Hippocampal formation (tissue), 2 donors: Measurements from ENCODE around the gene SLC37A4.
"Not testable (repeated sequence)": the region's sequence is repeated elsewhere in the genome, so short reads cannot be mapped to it uniquely, and the experiment has no call there.

ENCODE experiments used
- DNase-seq, 2 donors: peaks; one replicate each; lab custom pipeline; 2025; lab: John Stamatoyannopoulos, UW

SLC37A4 gene

DNA sequence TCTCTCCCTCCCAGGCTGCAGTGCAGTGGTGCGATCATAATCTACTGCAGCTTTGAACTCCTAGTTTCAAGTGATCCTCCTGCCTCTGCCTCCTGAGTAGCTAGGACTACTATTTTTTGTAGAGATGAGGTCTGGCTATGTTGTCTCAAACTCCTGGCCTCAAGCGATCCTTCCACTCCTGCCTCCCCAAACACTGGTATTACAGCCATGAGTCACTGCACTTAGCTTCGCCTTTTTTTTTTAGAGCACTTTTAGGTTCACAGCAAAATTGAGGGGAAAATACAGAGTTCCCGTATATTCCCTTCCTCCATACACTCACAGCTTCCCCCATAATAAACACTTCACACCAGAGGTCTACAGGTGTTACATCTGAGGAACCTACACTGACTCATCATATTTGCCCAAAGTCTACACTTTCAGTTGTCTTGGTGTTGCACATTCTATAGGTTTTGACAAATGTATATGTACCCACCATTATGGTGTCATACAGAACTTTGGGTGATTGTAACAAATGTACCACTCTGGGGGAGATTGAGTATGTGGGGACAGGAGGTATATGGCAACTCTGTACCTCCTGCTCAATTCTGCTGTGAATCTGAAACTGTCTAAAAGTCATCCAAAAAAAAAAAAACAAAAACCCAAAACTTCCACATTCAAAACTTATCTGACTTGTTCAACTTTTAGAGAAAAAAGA, 11.3 kb upstream of the SLC37A4 start:
- DNase-seq: no peak

DNA sequence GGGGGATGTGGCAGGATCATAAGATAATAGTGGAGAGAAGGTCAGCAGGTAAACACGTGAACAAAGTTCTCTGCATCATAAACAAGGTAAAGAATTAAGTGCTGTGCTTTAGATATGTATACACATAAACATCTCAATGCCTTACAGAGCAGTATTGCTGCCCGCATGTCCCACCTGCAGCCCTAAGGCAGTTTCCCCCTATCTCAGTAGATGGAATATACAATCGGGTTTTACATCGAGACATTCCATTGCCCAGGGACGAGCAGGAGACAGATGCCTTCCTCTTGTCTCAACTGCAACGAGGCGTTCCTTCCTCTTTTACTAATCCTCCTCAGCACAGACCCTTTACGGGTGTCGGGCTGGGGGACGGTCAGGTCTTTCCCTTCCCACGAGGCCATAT, 8.8 kb upstream of the SLC37A4 start:
- DNase-seq: not testable (repeated sequence)

DNA sequence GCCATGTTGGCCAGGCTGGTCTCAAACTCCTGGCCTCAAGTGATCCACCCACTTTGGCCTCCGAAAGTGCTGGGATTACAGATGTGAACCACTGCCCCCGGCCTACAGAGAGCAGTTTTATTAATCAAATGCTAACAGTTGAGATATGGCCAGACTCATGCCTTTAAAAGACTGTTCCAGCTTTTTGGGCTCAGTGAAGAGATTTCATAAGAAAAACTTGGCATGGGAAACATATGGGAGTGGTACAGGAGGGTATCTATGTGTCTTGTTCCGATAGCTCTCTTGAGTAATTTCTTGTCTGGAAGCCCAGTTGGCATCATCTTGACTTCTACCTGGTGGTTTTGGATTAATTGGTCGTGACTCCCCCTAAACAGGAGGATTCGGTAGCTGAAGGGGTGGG, 8.2 kb upstream of the SLC37A4 start:
- DNase-seq: no peak

DNA sequence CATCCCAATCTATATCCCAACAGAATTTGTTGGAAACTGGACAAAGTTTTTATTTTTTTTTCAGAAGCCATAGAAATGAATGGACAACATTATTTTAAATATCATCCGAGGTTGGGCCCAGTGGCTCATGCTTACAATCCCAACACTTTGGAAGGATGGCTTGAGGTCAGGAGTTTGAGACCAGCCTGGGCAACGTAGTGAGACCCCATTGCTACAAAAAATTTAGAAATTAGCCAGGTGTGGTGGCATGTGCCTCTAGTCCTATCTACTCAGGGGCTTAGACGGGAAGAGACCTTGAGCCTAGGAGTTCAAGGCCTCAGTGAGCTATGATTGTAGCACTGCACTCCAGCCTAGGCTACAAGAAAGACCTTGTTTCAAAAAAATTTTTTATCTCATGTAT, 4.1 kb upstream of the SLC37A4 start:
- no peak for DNase-seq

DNA sequence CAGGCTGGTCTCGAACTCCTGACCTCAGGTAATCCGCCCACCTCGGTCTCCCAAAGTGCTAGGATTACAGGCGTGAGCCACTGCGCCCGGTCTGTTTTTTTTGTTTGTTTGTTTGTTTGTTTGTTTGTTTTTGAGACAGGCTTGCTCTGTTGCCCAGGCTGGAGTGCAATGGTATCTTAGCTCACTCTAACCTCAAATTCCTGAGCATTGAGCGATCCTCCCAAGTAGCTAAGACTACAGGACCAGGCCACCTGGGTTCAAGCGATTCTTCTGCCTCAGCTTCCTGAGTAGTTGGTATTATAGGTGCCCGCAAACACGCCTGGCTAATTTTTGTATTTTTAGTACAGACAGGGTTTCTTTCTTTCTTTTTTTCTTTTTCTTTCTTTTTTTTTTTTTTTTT, 2.7 kb upstream of the SLC37A4 start:
- not testable (repeated sequence) for DNase-seq

DNA sequence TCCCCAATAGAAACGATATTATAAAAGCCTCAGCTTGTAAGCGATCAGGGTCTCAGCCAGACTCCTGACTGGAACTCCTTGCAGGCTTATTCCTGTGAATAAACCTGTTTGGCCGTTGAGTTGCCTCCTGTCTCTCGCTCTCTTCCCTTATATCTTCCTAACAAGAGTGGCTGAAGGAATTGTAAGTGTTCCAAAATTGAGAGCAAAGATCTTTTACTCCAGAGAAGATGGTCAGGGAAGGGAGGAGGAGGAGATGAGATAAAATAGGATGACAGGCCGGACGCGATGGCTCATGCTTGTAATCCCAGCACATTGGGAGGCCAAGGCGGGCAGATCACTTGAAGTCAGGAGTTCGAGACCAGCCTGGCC, 1.2 kb upstream of the SLC37A4 start:
- no peak for DNase-seq

DNA sequence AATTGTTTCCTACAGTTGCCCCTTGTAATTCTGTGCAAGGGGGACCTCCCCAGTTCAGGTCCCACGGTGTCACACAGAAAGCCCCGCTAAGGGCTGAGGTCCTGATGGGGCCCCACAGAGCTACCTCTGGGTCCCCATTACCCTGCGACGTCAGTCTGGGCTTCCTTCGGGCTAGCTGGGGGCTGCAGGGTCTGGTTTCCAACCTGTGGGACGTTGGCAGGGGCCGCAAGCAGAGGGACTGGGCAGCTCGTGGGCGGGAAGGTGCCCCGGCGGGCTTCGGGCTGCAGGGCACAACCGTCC, 698 bp downstream of the SLC37A4 start:
- no peak for DNase-seq

DNA sequence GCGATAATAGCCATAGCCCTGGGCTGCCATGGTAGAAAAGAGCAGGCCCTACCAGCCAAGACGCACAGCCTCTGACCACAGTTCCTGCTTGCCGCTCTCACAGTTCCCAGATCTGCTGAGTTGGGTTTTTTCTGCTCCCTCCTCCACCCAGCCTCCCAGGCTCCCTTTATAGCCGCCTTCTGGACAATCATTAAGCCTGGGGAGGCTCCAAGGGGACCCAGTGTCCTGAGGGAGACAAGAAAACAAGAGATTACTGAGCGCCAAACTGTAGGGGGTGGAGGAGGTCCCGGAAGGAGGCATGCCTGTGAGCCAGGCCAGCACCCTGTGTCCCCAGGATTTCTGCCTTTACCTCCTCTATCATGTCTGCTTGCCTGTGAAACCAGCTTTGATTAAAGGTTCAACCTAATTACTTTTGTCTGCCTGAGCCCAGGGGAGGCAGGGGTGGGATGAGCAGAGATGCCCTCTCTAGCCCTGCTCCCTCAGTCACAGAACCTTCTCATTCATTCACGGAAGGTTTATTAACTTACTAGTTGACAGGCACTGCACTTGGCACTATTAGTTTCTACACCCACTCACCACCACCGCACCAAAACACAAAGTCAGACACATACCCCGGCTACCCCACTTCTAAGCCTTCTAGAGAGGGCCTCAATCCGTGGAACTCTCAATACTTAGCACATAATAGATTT, 1.2 kb downstream of the SLC37A4 start:
- no peak for DNase-seq

DNA sequence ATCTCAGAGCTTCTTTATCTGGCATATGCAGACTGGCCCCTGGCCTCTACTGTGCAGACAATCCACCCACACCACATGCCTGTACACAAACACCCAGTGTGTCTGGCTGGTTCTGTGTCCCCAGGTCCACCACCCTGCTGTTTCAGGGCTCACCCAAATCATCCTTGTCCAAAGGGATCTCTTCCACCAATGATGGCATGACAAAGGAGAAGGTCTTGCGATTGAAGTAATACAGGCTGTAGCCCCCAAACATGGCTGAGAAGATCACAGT, 1.7 kb downstream of the SLC37A4 start:
- no peak for DNase-seq

DNA sequence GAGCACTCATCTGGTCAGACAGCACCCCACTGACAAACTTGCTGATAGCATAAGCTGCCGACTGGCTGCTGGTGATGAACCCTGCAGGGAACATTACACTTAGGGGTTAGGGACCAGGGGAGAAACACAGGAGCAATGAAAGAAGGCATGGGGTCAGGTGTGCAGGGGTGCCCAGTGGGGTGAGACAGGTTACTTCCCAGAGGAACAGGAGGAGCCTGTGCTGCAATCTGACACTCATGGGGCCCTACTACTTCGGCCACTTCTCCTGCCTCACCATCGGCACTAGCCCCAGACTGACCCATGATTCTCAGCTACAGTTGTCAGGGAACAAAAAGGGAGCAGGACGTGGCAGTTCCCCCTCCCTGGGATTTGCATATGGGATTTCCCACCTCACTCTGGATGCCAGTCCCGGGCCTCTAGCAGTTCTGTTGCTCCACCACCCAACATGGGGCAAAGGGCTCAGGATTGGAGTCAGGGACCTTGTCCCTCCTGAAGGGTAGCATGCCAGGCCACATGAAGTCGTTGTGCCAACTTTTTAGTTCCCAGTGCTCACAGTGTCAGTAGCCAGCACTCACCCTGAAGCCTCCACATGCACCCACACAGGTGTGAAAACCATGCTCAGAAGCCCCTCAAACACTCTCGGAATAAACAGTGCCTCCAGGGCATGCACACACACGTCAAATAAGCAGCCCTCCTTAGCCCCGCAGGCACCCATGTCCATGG, 2.2 kb downstream of the SLC37A4 start:
- DNase-seq: no peak

DNA sequence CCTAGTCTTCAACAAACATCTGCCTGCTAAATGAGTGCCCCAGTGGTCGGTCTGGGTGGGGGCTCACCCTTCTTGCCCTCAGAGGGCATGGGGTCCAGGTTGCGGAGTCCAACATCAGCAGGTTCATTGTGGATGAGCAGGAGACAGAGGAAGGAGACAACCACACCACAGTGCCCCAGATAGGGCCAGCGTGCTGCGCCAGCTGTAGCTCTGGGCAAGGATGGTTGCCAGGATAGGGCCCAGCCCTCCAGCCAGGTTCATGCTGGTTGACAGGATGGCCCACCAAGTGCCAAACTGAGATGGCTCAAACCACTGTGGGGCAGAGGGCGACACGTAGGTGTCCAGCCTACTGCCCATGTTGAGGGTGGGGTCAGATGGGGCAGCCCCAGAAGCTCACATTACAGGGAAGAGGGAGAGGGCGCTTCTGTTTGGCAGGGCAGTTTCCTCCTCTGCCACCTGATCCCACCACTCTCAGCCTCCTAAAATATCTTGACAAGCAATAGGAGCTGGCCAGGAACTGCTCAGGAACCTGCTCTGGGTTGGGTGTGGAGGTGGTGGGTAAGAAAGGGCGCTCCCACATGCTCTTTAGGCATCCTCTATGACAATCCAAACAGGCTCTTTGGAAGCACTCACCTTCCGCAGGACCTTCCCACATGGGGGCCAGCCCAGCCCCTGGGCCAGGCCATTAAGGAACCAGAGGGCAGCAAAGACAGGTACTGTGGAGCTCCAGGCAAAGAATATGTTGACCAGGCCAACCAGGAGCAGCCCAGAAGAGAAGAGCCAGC, 2.9 kb downstream of the SLC37A4 start:
- DNase-seq: no peak

DNA sequence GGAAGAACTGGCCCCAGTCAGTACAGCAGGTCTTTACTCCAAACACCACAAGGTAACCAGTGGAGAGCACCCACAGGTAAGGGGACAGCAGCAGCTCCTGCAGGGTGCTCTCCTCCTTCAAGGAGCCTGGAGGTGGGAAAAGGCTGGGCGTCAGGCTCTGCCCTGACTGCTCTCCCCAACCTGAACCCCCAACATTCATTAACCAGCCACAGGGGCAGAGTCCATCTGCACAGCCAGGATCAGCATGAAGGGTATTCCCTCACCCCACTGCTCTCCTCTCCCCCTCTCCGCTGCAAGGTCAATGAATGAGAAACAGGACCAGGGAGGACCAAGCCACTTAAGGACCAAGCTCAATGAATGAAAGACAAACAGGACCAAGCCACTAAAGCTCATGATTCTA, 3.7 kb downstream of the SLC37A4 start:
- no peak for DNase-seq

DNA sequence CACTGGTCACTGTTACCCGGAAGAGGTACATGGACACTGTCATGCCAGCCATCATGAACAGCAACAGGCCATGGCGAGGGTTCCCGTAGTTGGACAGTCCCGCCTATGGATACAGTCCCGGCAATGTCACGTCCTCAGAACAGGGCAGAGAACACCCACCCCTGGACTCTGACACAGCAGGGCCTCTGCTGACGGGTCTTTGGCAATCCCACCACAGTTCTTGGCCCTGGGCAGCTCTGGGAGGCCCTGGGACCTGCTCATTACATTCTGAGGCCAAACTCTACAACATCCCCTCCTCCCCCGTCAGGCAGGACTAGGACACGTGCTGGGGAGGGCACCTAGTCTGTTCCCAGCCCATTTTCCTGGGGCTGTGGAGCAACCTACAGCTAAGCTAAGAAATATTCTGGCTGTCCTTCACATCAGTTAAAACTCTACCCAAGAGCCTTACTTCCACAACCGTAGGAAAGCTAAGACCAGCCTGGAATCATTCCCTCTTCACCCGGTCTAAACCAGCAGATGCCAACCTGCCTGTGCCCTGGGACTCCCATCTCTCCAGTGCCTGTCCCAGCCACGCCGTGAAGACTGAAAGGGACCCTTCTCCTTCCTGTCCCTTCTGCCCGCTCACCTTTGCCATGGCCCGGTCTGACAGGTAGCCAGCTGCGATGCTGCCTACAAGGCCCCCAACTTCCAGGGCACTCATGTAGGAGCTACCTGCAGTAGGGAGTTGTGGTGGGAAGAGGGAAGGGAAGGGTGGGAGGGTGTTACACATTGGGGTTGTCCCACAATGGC, 4.5 kb downstream of the SLC37A4 start:
- no peak for DNase-seq

DNA sequence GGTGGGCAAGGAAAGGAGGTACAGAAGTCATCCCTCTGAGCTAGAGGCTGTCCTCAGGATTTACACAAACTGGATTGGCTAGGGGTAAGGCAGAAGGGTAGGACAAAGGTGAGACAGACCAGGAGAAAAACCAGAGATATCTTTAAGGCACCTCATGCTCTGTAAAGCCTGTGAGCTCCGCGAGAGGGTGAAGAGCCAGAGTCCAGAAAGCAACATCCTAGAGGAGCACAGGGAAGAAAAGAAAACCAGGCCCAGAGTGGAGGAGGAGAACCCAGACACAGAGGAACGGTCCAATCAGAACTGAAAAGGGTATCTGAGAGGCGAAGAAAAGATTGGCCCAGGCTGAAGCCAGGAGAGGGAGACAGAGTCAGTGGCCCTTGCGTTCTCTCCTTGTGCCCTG, 5.1 kb downstream of the SLC37A4 start:
- no peak for DNase-seq

DNA sequence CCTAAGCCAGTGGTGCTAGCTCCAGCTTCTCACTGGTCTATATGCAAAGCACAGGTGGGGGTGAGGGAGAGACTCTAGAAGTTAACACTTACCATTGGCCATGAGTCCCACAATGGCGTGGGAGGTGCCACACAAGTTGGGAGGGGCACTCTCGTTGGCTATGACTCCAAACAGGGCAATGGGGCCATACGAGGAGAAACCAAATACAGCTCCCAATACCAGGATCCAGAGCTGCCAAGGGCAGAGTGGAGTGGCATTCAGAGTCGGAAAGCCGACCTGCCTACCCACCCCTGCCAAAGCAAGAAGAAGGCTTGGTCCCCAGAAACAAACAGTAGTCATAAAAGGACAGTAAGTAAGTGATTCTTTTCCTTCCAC, 5.6 kb downstream of the SLC37A4 start:
- DNase-seq: no peak

DNA sequence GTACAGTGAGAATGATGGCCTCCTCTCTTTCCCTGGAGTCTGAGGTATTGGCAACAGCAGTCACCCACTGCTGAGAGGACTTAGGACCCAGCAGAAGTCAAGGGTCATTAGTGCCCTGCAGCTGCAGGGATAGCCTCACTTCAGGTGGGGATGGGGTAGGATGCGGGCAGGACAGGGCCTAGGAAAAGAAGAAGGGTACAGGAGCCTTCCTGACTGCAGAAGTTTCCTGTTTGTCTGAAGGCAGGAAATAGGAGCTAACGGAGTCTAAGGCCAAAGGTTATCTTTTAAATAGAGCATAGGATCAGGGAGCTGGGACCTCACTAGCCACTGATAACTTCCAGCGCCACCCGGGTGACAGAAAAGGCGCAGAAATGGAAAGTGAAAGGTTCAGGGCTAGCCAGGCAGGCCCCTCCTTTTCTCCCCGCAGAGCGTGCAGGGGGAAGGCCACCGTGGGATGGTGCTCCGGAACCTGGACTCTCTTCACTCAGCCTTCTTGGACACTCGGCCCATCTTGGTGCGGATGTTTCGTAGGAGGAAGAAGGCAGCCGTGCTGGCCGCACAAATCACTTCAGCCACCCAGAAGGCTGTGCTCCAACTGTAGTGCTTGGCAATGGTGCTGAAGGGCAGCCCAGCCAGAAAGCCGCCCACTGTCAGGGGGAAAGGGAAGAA, 6.1 kb downstream of the SLC37A4 start:
- DNase-seq: no peak

DNA sequence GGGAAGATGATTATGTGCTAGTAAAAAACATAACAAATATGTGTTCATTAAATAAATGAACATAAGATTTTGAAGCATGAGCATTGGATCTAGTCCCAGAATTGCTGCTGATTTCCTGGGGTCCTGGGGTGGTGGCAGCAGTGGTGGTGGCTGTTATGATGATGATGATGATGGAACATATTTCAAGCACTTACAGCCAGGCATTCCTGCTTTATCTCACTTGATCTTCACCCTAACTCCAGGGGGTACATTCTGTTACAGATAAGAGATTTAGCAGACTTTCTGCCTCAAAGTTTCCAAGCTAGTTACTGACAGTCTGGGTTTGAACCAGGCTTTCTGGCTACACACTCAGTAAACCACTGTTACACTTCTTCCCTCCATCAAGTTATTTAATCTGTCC, 6.9 kb downstream of the SLC37A4 start:
- no peak for DNase-seq

DNA sequence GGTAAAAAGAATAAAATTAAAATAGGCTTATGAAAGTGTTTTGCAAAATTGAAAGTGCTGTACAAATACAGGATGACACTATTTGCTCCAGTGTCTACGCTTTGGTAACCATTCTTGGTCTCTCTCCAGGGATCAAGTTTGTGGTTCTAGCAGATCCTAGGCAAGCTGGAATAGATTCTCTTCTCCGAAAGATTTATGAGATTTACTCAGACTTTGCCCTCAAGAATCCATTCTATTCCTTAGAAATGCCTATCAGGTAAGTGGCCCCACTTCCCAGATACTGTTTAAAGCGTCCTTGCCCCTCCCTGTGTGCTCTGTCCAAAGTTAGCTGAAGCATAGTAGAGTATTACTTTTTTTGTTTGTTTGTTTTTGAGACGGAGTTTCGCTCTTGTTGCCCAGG, 9.0 kb downstream of the SLC37A4 start:
- no peak for DNase-seq

DNA sequence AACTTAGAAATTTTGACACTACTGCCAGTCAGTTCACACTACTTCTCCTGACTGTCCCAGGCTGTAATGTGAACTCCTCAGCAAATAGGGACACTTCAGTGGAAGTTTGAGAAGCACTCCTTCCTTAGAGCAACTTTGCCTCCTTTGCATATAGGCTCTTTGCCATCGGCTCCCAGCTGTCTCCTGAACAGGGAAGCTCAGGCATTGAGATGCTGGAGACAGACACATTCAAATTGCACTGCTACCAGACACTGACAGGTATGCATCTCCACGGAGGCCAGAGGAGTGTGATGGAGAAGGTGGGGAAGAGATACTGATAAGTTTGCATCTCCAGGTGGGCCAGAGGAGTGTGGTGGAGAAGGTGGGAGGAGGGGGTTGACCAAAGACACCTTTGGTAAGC, 10.7 kb downstream of the SLC37A4 start:
- DNase-seq: no peak

DNA sequence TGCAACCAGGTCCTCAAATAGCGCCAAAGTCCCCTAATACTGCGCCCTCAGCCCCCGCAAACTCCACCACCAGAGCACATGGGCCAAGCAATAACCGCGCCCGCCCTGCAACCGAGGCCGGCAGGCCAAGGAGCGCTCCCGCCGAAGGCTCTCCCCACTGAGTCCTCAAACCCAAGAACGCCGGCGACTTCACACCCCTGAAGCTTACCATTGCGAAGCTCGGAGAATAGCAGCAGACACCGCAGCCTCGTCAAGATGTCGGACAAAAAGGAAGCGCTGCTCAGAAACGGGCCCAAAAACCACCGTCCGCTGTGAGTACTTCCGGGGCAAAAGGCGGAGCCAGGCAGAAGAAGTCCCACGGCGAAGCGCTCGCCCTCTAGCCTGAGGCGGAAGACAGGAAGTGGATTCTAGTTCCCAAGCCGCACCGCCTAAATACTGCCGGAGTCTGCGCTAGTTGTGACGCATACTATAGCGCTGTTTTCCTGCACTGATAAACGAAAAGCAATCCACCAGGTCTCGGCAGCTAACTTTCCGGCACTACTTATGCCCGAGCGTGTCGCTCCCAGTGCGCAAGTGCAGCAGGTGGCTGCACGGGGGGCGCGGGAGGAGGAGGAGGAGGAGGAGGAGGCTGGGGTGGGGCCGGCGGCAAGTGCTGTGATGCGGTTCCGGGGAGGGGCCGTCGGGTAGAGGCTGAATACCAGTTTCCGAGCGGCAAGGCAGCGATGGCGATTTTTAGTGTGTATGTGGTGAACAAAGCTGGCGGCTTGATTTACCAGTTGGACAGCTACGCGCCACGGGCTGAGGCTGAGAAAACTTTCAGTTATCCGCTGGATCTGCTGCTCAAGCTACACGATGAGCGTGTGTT, 12.4 kb downstream of the SLC37A4 start, which contains the start of the genes RPS25 and TRAPPC4:
Gene RPS25 (minus strand): TSS at position 270 of the 865 bp plus-strand sequence. CDS start 59 bp downstream, at position 211.
Gene TRAPPC4 (plus strand): TSS at position 693 of the 865 bp plus-strand sequence. CDS start 30 bp downstream, at position 723.
- peak; percentile 97 to 98 for DNase-seq
